ENCODE results near the gene SECTM1.
A peak's percentile ranks its signal among the peaks of the same experiment; 100 is the strongest.

Gene SECTM1

DNA sequence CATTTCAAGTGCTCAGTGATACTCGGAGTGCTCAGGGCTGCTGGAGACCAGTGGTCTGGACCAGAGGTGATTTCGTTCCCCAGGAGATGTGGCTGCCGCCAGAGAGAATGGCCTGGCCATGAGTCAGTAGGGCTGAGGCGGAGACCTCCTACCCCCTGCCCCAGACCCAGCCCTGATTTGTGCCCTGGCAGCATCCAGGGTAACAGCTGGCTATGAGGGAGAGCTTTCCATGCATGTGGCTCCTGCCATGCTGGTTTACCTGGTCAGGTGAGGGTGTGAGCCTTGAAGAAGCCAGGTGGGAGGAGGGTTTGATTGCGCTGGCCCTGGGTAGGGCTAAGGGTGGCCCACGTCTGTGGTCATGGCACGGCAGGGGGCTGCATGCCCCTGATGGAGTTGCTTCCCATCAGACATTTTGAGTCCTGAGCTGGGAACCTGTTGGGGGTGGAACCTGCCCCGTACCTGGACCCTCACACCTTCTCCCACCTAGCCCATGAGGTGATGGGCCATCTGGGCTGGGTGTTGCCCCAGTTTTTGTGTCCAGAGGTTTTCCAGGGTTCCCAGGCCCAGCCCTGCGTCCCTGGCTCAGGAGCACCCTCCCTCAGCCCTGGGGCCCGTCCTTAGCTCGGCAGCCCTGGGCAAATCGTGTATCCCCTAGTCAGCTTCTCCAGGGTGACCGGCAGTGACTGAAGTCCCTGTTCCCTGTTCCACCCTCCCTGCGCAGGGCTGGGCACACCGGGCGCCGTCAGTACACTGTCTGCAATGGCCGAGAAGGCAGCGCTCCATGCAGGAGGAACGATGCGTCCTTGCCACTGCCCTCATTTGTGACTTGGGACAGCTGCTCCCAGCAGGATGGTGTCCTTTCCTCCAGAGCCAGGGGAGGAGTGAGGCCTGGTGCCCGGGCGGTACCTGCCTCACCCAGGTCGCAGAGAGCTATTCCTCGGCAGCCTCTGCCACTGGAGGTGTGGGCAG is 51.0 kb downstream of the SECTM1 start:
- no peak for DNase-seq (ENCODE audit: low read depth in 2 of 3, low spot score in 1 of 3)

DNA sequence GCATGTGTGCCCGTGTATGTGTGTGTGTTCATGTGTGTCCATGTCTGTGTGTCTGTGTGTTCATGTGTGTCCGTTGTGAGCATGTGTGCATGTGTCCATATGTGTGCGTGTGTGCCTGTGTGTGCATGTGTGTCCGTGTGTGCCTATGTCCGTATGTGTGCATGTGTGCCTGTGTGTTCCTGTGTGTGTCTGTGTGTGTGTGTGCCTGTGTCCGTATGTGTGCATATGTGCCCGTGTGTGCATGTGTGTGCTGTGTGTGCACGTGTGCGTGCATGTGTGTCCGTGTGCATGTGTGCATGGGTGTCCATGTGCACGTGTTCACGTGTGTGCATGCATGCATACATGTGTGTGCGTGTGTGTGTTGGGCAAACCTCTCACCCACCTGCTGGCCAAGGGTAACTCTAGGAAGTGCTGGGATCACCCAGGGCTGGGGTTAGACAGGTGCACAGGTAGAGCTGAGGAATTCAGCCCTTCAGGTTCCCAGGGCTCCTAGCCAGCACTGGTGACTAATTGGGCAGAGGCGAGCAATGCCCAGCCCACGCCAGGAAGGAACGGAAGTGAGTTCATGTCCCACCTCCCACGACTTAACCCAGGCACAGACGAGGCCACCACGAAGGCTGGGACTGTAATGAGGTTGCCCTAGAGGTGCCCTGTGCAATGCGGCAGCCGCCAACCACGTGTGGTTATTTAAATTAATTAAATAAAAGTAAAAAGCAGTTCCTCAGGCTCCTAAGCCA is 51.9 kb downstream of the SECTM1 start:
- no peak for DNase-seq (ENCODE audit: low read depth in 2 of 3, low spot score in 1 of 3)

DNA sequence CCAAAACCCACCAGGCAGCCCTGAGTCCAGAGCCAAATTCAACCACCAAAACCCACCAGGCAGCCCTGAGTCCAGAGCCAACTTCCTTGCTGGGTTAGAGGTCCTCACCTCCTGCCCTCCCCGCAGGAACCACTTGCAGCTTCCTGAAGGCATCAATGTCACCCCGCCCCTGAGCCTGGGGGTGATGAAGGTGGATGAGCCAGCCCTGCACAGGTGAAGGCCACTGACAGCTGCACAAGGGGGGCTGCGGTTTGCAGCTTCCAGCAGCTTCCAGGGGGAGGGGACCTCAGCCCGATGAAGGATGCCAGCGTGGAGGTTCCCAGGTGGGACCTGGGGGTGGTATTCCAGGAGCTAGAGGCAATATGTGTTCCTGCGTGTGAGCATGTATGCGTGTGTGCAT is 52.5 kb downstream of the SECTM1 start:
- DNase-seq (ENCODE audit: low read depth in 2 of 3, low spot score in 1 of 3): no peak

DNA sequence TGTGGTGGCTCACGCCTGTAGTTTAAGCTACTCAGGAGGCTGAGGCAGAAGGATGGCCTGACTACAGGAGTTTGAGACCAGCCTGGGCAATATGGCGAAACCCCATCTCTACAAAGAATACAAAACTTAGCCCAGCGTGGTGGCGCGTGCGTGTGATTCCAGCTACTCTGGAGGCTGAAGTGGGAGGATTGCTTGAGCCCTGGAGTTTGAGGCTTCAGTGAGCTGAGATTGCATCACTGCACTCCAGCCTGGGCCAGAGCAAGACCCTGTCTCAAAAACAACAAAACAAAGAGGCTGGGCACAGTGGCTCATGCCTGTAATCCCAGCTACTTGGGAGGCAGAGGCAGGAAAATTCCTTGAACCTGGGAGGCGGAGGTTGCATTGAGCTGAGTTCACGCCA is 53.0 kb downstream of the SECTM1 start:
- DNase-seq (ENCODE audit: low read depth in 2 of 3, low spot score in 1 of 3): no peak

DNA sequence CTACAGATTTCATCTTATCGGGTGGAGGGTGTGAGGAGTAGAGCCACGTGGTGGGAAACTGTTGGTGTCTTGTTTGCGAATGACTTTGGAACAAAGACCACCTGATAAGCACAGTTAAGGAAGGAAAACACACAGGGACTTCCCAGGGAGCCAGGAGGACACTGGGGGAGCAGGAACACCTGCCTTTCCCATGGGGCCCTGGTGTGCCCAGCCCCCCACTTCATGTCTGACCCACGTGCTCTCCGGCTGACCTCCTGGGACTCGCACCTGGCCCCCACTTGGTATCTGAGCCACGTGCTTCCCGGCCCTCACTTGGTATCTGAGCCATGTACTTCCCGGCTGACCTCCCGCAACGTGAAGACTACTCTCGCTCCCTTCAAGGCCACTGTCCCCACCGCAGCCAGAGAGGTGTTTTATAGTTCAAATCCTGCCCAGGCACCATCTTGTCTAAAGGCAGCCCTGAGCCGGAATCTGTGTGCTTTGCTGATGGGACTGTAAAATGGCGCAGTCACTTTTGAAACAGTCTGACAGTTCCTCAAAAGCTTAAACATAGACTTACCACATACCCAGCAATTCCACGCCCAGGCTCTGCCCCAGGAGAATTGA is 54.7 kb downstream of the SECTM1 start:
- no peak for DNase-seq (ENCODE audit: low read depth in 2 of 3, low spot score in 1 of 3)

DNA sequence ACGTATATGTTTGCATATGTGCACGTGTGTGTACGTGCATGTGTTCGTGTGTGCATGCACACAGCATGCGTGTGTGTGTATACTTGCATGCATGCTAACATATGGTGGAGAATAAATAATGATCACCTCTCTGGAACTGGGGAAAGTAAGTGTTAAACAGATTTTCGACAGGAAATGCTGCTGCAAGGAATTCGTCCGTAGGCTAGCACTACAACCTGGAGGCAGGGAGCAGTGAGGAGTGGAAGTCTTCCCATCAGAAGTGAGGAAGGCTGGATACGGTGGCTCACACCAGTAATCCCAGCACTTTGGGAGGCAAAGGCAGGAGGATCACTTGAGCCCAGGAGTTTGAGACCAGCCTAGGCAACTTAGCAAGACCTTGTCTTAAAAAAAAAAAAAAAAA is 55.3 kb downstream of the SECTM1 start:
- DNase-seq (ENCODE audit: low read depth in 2 of 3, low spot score in 1 of 3): no peak

DNA sequence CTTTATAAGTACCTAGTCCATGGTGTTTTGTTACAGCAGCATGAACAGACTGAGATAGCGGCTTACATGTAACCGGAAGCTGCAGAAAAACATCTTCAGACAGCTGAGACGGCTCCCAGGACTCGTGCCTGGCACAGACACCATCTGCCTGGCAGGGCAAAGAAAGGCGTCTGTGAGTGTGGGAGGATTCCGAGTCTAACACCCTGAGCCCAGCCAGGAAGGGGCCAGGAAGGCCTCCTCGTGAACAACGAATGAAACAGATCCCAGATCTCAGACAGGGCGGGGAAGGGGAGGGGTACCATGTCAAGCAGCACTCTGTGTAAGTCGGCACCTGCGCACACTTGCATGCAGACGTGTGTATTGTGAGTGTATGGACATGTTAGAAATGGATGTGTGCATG is 55.7 kb downstream of the SECTM1 start:
- DNase-seq (ENCODE audit: low read depth in 2 of 3, low spot score in 1 of 3): no peak

DNA sequence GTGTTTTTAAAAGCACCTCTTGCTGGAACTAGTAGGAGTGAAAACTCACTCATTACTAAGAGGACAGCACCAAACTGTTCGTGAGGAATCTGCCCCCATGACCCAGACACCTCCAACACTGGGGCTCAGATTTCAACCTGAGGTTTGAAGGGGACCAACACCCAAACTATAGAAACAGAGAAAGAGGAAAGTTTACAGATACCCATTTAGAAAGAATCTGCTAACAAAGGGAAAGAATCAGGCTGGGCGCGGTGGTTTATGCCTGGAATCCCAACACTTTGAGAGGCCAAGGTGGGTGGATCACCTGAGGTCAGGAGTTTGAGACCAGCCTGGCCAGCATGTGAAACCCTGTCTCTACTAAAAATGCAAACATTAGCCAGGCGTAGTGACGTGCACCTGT is 56.6 kb downstream of the SECTM1 start:
- DNase-seq (ENCODE audit: low read depth in 2 of 3, low spot score in 1 of 3): no peak

DNA sequence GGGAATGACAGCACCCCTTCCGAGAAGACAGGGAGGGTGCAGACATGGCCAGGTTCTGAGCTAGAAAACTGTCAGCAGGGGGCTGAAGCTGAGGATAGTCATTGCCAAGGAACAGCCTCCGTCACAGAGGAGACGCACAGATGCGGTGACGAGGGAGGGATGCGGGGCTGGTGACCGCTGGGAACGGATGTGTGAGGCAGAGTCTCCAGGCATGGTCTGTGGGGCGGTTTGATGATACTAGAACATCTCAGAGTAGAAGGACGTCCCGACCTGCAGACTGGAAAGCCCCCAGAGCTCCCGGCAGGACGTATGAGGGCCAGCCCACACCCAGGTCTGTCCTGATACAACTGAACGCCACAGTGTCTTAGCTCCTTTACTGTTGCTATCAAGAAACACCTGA is 58.2 kb downstream of the SECTM1 start:
- no peak for DNase-seq (ENCODE audit: low read depth in 2 of 3, low spot score in 1 of 3)

DNA sequence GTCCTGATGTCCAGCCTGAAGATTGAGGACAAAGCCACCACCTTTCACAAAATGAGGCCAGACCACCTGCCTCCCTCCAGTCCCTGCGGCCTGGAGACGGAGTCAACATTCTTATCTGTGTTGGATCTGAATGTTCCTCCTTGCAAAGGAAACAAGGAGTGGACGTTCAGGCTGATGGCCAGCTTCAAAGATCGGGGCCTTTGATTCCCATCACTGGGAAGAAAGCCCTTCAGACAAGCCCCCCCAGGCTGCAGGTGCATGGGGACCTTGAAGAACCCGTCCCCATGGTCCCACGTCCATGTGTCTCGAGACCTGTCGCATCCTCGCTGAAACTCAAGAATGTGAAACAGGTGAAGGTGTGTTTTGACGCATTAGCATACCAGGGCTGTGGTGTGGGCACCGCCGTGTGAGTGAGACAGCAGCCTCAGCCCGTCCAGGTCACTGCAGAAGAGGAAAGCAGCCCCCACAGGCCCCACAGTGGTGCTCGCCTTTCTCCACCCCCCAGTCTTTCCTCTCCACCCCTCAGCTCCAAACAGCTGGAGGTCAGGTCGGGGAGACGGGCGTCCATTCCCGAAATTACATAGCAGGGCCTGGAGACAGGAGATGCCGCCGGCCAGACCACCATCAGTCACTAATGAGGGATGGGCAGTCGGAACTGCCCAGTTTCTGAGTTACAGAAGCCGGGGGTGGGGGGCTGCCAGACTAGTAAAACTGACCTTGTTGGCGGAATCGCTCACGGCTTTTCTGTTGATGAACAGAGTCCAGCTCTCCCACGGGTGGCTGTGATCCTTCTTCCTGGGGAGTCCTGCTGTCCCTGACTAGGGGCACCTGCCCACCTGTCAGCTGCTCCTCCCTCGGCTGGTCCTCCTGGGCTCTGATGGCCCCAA is 59.2 kb downstream of the SECTM1 start:
- no peak for DNase-seq (ENCODE audit: low read depth in 2 of 3, low spot score in 1 of 3)

DNA sequence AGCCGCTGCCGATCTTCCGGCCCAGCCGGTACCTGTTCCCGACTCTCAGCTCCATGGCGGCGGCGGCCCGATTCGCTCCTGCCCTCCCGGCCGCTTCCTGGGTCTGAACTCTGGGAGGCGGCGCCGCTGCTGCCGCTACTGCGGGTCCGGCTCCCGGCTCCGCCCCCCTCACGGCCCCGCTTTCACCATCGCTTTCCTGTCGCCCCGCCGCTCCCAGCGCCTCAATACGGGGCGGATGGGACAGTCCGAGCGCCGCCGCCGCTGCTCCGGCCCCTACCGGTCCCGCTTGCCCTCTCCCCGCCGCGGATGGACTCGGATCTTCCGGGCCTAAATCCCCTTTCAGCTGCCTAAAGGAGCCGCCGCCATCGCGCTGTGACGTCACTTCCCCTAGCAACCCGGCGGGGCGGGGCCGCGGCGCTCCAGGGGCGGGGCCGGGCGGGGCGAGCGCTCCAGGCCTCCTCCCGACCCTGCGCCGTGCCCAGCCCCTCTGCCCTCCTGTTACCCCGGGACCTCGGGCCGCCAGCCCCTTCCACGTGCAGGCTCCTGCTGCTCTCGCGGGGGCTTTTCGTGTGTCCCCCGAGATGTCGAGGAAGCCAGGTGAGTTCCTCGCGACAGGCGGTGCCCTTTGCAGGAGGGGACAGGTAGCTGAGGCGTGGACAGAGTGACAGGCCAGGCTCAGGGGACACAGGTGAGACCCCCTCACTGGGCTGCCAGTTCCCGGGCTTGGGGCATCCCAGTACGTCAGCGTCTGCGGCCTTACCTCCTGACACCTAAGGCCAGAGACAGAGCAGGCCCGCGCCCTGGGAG is 60.0 kb downstream of the SECTM1 start, which contains the start of gene CSNK1D:
Gene CSNK1D (minus strand): TSS at position 374 of the 807 bp plus-strand sequence. CDS start 319 bp downstream, at position 55.
- DNase-seq (ENCODE audit: low read depth in 2 of 3, low spot score in 1 of 3): peak; percentile 86 to 92 (median 90)

DNA sequence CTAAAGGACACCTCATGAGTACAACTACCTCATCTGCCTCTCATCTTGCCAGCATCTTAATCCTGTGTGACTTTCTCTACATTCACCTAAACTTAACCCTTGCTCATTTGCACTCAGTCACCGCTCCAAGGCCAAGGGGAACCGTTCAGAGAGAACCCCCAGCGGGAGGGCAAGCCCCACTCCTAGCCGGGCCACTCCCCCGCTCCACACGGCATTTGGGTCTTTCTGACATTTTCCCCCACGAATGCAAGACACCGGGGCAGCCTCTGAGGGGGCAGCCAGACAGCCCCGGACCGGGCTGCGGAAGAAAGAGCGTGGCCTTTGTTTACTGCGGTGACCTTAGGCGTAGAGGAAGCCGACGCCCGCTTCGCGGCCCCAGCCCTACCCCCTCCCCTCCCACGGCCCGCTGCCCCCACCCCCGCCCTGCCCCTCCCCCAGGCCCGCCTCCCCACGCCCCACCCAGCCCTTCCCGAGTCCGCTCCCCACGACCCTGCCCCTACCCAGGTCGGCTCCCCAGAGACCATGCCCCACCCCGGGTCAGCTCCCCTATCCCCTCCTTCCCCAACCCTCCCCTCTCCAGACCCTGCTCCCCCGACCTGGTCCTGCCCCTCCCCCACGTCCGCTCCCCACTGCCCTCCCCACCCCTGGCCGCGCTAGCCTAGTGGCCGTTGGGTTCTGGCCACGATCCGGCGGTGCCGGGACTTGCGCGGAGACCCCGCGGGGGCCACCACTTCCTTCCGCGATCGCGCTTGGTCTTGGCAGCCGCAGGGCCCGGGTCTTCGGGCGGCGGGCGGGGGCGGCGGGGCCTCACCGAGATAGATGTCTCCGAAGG is 60.9 kb downstream of the SECTM1 start:
- no peak for DNase-seq (ENCODE audit: low read depth in 2 of 3, low spot score in 1 of 3)

DNA sequence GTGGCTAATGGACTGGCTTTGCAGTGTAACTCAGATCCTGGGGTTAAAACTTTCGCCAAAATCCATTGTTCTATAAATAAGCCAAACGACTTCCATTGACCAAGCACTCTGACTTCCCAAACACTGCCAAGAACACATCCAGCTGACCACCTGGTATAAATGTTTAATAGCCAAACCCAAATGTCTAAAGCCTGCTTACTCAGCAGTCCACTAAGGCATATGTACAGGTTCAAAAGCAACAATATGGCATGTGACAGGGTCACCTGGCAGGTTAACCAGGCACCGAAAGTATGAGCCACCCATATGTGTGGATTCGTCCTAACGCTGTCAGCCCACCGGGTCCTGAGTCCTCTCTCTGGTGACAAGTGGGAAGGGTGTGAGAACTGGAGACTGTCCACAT is 62.2 kb downstream of the SECTM1 start:
- DNase-seq (ENCODE audit: low read depth in 2 of 3, low spot score in 1 of 3): no peak
